Memory B cell (primary cell): ENCODE data around the gene CDH4.

Experiments used
- ATAC-seq: fragments of 150-1000 bp; cut with Tn5 transposase; 2 replicates; pipeline ENCODE4 v1.10.0; 2021; ENCODE audit warnings: low read depth, mild to moderate bottlenecking, moderate library complexity
- DNase-seq, 2 donors: peaks; one replicate each; pipeline ENCODE4 v3.0.0; 2022; ENCODE audit warnings: low spot score in 2 of 2
- H3K27ac Mint-ChIP-seq: one replicate; pipeline ENCODE4 v1.8.0; 2022; ENCODE audit warnings: mild to moderate bottlenecking, moderate library complexity, mixed read lengths
- H3K27me3 Mint-ChIP-seq: one replicate; pipeline ENCODE4 v1.8.0; 2022; ENCODE audit warnings: mixed read lengths
- H3K36me3 Mint-ChIP-seq: one replicate; pipeline ENCODE4 v1.8.0; 2022; ENCODE audit warnings: mild to moderate bottlenecking, mixed read lengths
- H3K4me1 Mint-ChIP-seq: one replicate; pipeline ENCODE4 v1.8.0; 2022; ENCODE audit warnings: mixed read lengths
- H3K4me3 Mint-ChIP-seq: one replicate; pipeline ENCODE4 v1.8.0; 2022; ENCODE audit warnings: mild to moderate bottlenecking, moderate library complexity, mixed read lengths
- H3K9me3 Mint-ChIP-seq: one replicate; pipeline ENCODE4 v1.8.0; 2022; ENCODE audit warnings: mixed read lengths

Gene CDH4

DNA sequence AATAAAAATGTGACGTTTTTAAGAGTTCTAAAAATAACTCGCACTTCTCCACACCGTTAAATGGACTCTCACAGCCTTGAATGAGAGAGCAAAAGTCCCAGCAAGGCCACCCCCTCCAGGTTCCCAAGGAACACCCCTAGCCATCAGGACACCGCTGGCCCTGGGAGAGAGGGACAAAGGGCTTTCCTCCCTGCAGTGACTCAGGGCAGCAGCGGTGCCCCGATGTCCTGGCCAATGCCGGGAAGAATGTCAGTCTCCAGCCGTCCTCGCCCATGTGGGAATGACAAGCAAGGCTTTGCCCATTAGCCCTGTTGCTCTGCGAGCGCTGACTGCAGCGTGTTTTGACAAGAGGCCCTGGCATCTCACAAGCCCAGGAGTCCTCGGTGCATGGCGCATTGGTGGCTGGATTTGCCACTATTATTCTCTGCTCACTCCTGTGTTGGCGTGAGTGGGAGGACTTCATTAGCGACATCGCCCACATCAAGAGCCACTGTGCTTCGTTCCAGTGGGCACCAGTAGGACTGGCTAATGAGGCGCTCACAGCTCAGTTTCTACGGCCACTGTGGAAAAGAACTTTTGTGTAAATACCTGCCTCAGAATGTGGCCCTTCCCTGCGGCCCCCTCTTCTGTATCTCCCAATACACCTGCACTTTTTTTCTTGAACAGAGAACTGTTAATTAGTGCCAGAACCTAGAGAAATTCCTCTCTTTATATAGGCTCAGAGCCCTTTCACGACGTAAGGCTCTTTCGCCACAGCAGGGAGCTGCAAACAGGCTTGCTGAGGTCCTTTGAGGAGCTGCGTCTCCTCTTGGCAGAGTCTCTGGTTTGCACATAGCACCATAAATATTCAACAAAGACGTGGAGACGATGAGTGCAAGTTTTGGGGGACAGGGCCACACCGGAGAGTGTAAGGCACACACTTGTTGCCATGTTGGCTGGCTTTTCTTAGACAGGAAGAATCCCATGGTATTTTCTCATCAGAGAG is 477.0 kb downstream of the CDH4 start:
- Mint-ChIP-seq H3K27ac (no peak overlapping the region), H3K4me3 (no peak overlapping the region), H3K36me3 (no peaks in the 10 kb centered on the region), H3K27me3 (peaks cover 3% of the 10 kb centered on the region), H3K9me3 (no peaks in the 10 kb centered on the region), H3K4me1 (no peaks in the 10 kb centered on the region)
- DNase-seq = no peak
- no peak for ATAC-seq

DNA sequence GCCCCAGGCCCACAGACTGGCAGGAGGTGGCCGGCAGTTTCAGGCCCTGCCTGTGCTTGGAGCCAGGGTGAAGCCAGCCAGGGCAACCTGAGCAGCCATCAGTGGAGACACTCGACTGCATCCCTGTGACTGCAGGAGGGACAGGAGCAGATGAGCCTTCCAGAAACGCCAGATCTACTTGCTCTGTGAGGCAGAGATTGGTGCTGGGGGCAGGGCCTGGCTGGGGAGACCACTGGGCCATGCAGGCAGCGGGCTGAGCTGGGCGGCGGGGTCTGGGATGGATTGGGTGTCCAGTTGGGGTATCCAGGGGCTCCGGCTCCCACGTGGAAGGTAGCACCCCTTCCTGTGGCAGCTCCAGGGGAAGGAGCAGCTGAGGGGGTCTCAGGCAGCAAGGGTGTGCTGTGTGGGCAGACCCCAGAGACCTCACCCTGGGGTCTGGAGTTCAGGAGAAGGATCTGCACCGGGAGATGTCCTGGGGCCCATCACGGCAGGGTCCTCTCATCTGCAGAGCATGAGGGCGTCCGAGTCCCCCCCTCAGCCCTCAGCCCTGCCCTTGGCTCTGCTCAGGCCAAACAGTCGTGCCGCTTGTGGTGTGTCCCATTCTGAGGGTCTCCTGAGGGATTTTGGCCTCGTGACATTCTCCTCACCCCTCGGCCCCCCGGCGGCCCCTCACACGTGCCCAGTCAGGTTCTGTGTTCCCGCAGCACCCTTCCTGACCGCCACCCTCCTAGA is 478.7 kb downstream of the CDH4 start:
- Mint-ChIP-seq H3K27me3 (peaks cover 3% of the 10 kb centered on the region), H3K36me3 (no peaks in the 10 kb centered on the region), H3K4me1 (no peaks in the 10 kb centered on the region), H3K9me3 (no peaks in the 10 kb centered on the region), H3K4me3 (no peak overlapping the region), H3K27ac (no peak overlapping the region)
- ATAC-seq (no peak), DNase-seq (no peak)

DNA sequence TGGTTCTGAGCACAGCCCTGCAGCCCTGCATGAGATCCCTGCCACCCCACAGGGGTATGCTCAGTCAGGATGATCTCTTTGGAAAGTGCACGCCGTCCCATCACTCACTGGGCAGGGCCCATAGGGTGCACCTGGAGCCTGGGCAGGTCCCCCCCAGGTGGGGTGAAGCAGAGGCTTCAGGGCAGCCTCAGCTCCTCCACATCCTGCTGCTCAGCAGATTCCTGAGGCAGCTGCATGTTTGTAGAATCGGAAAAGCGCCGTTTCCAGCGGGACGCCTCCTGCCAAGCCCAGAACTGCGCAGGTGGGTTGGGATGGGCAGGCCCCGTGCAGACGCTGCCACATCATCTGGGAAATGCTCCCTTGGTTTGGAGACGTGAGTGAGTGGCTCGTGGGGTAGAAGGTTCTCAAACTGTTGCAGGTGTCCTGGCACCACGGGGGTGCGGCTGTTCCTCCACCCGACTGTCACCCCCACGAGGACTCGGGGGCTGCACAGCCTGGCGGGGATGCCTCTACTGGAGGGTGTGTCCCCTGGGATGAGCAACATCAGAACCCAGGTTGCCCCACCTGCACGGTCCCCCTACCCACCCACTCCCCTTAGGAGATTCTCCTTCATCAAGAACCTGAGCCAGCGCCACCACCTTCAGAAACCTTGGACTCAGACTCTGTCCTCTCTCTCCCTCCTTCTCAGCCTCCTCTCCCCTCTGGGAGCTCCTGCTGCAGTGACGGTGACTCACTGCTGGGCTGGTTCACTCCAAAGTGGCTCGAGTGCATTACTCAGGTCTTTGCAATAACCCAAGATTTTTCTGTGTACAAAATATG is 479.5 kb downstream of the CDH4 start:
- DNase-seq (no peak), ATAC-seq (no peak)
- H3K9me3 Mint-ChIP-seq = no peaks in the 10 kb centered on the region
- no peaks in the 10 kb centered on the region for H3K36me3 Mint-ChIP-seq
- H3K4me1 Mint-ChIP-seq = no peaks in the 10 kb centered on the region
- H3K27me3 Mint-ChIP-seq = peaks cover 7% of the 10 kb centered on the region
- H3K4me3 Mint-ChIP-seq = no peak overlapping the region
- H3K27ac Mint-ChIP-seq = no peak overlapping the region

DNA sequence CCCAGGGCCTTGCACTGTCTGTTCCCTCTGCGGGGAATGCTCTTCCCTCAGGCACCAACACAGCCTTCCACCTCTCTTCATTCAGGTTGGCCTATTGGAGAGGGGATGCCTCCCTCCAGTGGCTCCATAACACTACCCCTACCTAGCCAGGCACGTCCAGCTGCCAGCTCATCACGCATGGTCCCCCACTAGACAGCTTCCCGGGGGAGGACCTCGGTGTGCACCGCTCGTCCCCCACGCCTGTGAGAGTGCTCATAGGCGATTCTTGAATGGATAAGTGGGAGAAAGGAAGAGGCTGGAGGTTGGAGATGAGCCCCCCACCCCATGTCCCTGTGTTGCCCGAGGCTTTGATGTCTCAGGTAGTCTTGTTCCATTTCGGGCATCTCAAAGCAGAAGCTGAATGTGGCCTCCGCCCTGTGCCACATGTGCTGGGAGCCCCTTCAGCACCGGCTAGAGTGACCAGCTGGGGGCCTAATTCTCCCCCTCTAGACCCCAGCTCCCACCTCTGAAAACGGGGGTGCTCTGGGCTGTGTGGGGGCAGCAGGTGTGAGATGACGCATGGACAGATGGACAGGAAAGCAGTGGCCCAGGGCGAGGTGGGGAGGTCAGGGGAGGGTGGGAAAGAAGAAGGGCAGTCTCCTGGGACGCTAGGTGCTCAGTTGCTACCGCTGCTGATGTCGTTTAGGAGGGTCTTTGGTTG is 480.6 kb downstream of the CDH4 start:
- no peak overlapping the region for H3K4me3 Mint-ChIP-seq
- H3K27ac Mint-ChIP-seq = no peak overlapping the region
- H3K9me3 Mint-ChIP-seq = no peaks in the 10 kb centered on the region
- no peaks in the 10 kb centered on the region for H3K4me1 Mint-ChIP-seq
- DNase-seq (no peak), ATAC-seq (no peak)
- H3K27me3 Mint-ChIP-seq = peaks cover 7% of the 10 kb centered on the region
- no peaks in the 10 kb centered on the region for H3K36me3 Mint-ChIP-seq

DNA sequence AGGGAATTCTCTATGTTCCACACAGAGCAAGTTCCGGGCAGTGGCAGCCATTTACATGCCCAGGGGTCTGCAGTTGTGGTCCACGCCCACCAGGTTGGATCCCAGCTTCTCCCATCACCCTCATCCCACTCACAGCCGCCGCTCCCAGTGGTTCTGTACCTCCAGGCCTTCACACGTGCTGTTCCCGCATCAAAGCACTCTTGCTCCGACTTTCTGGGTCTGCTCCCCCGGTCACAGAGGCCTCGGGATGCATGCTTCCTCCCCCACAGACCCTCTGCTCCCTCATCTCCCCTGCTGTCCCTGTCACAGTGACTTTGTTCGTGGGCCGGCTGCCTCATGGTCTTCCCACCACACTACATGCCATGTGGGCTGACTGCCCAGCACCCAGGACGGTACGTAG is 481.2 kb downstream of the CDH4 start:
- Mint-ChIP-seq H3K4me3 (no peak overlapping the region), H3K27ac (no peak overlapping the region), H3K4me1 (no peaks in the 10 kb centered on the region), H3K36me3 (no peaks in the 10 kb centered on the region), H3K27me3 (peaks cover 7% of the 10 kb centered on the region), H3K9me3 (no peaks in the 10 kb centered on the region)
- ATAC-seq = no peak
- DNase-seq = no peak

DNA sequence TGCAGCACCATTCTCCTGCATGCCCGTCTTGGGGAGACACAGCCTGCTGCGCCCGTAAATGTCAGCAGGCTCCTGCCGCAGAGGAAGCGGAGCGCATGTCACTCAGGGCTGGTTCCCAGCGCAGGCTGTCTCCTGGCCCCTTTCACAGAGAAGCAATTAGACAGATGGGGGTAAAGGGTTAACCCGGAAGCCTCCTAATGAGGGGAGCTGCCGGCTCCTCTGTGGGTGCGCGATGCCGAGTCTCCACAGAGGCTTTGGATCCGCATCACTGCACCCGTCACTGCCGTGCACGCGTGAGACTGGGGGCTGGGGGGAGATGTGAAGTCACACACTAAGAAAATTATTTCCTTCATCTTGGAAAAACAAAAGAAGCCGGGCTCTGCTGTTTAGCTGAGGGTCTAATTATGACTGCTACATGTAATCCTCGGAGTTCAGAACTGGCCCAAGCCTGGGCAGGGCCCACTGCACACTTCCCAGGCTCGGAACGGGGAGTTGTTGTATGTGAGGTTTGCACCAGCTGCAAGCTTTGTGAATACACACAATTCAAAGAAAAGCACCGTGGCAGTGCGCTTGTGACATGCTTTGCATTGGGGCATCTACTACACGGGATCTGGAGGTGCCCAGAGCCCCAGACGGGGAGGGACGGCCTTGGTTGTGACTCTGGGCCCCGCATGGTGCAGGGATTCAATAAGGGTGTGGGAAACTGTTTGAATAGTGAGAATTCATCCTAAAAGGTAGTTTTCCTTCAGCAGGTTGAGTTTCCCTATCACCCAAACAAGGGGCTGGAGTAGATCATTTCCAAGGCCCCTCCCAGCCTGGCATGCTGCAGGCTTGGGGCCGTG is 482.1 kb downstream of the CDH4 start:
- Mint-ChIP-seq H3K36me3 (no peaks in the 10 kb centered on the region), H3K27me3 (peaks cover 7% of the 10 kb centered on the region), H3K4me1 (no peaks in the 10 kb centered on the region), H3K27ac (no peak overlapping the region), H3K4me3 (no peak overlapping the region), H3K9me3 (no peaks in the 10 kb centered on the region)
- DNase-seq = no peak
- ATAC-seq = no peak

DNA sequence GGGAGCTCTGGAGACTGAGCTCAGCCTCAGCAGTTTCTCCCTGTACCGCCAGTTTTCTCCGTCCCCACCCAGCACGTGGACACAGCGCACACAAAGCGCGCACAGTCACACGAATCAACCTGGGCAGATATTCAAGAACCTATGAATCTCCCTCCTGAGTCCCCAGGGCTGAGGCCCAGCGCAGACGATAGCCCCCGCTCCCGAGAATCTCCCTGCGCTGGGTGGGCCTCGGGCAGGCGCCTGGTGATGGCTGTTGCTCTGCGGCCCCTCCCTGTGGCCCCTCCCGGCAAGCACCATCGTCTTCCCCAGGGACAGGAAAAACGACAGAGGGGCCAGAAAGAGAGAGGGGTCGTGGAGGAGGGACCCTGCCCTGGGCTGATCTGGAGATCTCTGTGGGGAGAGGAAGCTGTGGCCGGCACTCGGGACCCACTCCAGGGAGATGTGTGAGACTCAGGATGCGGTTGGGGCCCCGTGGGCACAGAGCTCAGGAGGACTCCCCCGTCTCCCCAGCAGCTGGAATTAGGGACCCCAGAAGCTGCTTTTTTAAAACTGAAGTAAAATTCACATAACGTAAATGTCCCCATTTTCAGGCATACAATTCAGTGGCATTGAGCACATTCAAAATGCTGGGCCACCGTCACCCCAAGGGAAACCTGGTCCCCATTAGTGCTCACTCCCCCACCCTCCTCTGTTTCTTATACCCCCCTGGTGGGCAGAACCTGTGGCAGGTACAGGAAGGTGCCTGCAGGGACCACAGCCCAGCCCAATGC is 482.9 kb downstream of the CDH4 start:
- Mint-ChIP-seq H3K27ac (no peak overlapping the region), H3K4me1 (no peaks in the 10 kb centered on the region), H3K27me3 (peaks cover 7% of the 10 kb centered on the region), H3K4me3 (no peak overlapping the region), H3K9me3 (no peaks in the 10 kb centered on the region), H3K36me3 (no peaks in the 10 kb centered on the region)
- no peak for DNase-seq
- ATAC-seq = no peak

DNA sequence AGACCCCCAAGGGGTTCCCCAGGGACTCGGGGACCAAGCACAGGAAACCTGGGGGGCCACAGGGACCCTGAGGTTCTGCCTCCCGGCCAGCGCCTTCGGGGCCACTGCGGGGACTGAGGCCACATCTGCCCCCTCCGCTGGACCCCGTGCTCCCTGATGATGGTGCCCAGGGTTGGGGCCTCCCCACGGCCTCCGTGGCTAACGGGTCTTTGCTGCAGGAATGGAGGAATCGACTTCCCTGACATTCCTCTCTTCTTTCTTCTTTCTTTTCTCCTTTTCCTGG is 483.4 kb downstream of the CDH4 start:
- Mint-ChIP-seq H3K9me3 (no peaks in the 10 kb centered on the region), H3K27ac (no peak overlapping the region), H3K27me3 (peaks cover 7% of the 10 kb centered on the region), H3K4me3 (no peak overlapping the region), H3K4me1 (no peaks in the 10 kb centered on the region), H3K36me3 (no peaks in the 10 kb centered on the region)
- DNase-seq (no peak), ATAC-seq (no peak)

DNA sequence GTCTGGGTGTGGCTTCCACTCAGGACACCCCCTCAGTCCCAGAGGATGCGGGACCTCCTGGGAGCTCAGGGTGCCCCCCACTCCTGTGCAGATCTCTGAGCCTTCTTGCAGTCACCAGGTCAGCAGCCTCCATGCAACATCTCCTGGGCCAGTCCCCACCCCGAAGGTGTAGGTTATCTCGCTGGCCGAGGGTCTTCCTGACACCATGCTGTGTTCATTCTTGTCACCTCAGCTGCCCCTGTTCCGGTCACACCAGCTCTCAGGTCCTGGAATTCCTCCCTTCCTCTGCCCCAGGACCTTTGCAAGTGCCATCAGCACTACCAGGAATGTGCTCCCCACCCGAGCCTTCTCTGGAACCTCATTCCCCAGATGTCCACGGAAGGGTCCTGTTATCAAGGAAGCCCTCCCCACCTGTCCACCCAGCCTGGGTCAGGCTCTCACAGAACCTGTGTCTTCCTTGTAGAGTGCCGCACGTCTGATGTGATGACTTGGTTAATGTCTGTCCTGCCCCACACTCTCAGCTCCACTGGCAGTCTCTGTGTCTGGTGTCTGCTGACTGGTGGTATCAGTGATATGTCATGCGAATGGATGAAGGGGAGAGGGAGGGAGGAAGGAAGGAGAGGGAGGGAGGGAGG is 484.1 kb downstream of the CDH4 start:
- Mint-ChIP-seq H3K4me1 (no peaks in the 10 kb centered on the region), H3K36me3 (no peaks in the 10 kb centered on the region)

DNA sequence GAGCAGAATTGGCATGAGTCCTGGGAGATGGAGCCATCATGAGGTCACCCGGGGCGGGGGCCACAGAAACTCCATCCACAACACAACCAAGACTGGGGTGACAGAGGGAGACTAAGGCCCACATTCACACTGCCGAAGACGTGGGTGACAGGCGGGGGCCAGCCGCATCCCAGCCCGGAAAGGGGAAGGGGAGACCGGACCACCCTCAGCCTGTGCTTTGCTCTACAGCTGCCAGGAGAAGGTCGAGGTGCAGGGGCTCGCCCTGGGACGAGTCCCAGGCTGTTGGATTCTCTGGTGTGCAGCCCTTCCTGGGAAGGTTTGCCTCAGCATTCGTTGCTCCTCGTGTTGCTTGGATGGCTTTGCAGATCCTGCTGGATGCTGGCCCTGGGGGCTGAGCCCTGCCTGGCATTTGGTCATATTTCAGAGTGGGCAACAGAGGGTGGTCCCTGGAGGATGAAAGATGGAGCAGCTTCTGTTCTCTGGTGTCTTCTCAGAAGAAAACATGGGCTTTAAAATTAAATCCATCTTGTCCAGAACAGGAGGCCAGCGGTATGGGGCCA is 484.8 kb downstream of the CDH4 start:
- DNase-seq (no peak), ATAC-seq (no peak)
- Mint-ChIP-seq H3K9me3 (no peaks in the 10 kb centered on the region), H3K27me3 (peaks cover 7% of the 10 kb centered on the region), H3K4me3 (no peak overlapping the region), H3K27ac (no peak overlapping the region), H3K36me3 (no peaks in the 10 kb centered on the region), H3K4me1 (no peaks in the 10 kb centered on the region)

More for the DNA sequence above, 484.1 kb downstream of the CDH4 start:
- ATAC-seq (no peak), DNase-seq (no peak)
- Mint-ChIP-seq H3K9me3 (no peaks in the 10 kb centered on the region), H3K27me3 (peaks cover 7% of the 10 kb centered on the region), H3K27ac (no peak overlapping the region), H3K4me3 (no peak overlapping the region)

DNA sequence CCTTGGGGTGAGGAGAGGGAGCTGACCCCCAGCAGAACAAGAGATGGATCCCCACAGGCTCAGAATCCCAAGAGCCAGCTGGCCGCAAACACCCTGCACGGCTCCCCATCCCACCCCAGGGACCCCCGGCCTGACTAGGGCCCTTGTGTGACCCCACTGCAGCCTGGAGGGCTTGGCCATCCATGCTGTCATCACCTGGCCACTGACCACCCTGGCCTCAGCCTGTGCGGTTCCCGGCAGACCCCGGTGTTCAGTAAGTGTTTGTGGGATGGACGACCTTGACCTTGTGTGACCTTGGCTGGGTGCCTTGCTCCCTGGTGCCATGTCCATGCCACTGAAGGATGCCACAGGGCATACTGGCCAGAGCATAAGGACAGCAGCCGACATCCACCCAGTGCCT is 485.3 kb downstream of the CDH4 start:
- no peak overlapping the region for H3K4me3 Mint-ChIP-seq
- no peaks in the 10 kb centered on the region for H3K4me1 Mint-ChIP-seq
- H3K9me3 Mint-ChIP-seq = peaks cover 1% of the 10 kb centered on the region
- no peak for DNase-seq
- H3K27me3 Mint-ChIP-seq = peaks cover 6% of the 10 kb centered on the region
- no peaks in the 10 kb centered on the region for H3K36me3 Mint-ChIP-seq
- no peak for ATAC-seq
- no peak overlapping the region for H3K27ac Mint-ChIP-seq
